Transverse colon (tissue), 4 donors: ENCODE measurements around the gene SELPLG.

Experiments used
- POLR2A ChIP-seq: fragments of 450-650 bp; IDR thresholded peaks from one replicate; pipeline ENCODE4 v1.6.1; 2016; ENCODE audit warnings: antibody characterized with exemption, mild to moderate bottlenecking, moderate library complexity
- POLR2AphosphoS5 ChIP-seq, 3 donors: sonication (generic); formaldehyde crosslinking; IDR thresholded peaks; one replicate each; pipeline ENCODE4 v1.6.1; 2016; ENCODE audit warnings: antibody characterized with exemption in 3 of 3
- TF ChIP-seq, protein P1 (sequence below), 5 experiments: fragments of 200-600 bp in 3 of 5; fragments of 450-650 bp in 2 of 5; sonication (generic) in 3 of 5; IDR thresholded peaks; 1 replicate in 2 of 5; 2 replicates in 3 of 5; pipeline ENCODE4 v1.5.1; 2016 to 2017; ENCODE audit warnings: antibody characterized with exemption in 5 of 5, inconsistent platforms in 3 of 5, mild to moderate bottlenecking in 2 of 5, moderate library complexity in 1 of 5

DNA sequence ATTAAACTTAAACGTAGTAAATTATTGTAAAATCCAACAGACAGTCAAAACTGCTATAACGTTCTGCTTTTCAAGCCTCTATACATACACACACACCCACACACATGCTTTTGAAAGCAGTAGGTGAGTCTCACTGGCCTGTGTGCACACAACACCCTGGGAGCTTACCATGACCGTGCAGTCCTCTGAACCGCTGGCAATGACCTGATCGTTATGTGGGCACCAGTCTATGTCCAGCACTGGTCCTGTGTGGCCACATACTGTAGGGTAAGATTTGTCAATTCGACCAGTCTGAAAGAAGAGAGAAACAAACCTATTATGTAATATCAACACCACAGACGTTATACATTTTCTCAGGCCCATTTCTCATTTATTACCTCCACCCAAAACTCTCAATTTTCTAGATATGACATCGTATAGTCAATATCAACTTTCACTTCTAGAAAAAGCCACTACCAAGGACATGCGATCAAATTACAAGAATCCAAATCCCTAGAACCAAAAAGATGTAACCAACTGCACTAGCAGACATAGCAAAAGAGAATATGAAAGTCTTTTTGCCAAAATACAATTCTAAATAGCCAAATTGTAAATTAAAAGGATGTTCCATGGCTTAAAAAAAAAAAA lies 44.5 kb upstream of the SELPLG start:
- no peak for TF ChIP-seq POLR2AphosphoS5 (IDR thresholded peaks at IDR 0.05)
- TF ChIP-seq, protein P1, sequence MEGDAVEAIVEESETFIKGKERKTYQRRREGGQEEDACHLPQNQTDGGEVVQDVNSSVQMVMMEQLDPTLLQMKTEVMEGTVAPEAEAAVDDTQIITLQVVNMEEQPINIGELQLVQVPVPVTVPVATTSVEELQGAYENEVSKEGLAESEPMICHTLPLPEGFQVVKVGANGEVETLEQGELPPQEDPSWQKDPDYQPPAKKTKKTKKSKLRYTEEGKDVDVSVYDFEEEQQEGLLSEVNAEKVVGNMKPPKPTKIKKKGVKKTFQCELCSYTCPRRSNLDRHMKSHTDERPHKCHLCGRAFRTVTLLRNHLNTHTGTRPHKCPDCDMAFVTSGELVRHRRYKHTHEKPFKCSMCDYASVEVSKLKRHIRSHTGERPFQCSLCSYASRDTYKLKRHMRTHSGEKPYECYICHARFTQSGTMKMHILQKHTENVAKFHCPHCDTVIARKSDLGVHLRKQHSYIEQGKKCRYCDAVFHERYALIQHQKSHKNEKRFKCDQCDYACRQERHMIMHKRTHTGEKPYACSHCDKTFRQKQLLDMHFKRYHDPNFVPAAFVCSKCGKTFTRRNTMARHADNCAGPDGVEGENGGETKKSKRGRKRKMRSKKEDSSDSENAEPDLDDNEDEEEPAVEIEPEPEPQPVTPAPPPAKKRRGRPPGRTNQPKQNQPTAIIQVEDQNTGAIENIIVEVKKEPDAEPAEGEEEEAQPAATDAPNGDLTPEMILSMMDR (IDR thresholded peaks at IDR 0.05) = no peak
- no peak for TF ChIP-seq POLR2A
